SJCRH30 (cell line): Measurements from ENCODE around the gene ENTPD1. TPM values are rescaled to one million over a fixed set of nuclear protein-coding genes. Genes with fewer than 3 reads are reported as not detected.
"Not testable (repeated sequence)": the region's sequence is repeated elsewhere in the genome, so short reads cannot be mapped to it uniquely, and the experiment has no call there.

Source experiments
- DNase-seq, 2 experiments: peaks; one replicate each; pipeline ENCODE4 v3.0.0-alpha.2; 2015 to 2020
- H3K27ac ChIP-seq: fragments of 250-450 bp; sonication (Bioruptor Pico); 2 replicates; pipeline ENCODE4 v1.5.1; 2020; ENCODE audit warnings: mild to moderate bottlenecking, moderate library complexity
- H3K27me3 ChIP-seq: fragments of 250-450 bp; sonication (Bioruptor Pico); 2 replicates; pipeline ENCODE4 v1.5.1; 2020; ENCODE audit warnings: mild to moderate bottlenecking, moderate library complexity
- H3K36me3 ChIP-seq: fragments of 250-450 bp; sonication (Bioruptor Pico); 2 replicates; pipeline ENCODE4 v1.5.1; 2020; ENCODE audit warnings: mild to moderate bottlenecking, moderate library complexity
- H3K4me1 ChIP-seq: fragments of 250-450 bp; sonication (Bioruptor Pico); 2 replicates; pipeline ENCODE4 v1.5.1; 2020; ENCODE audit warnings: mild to moderate bottlenecking, moderate library complexity
- H3K4me3 ChIP-seq: fragments of 250-450 bp; sonication (Bioruptor Pico); 2 replicates; pipeline ENCODE4 v1.5.1; 2020; ENCODE audit warnings: mild to moderate bottlenecking, moderate library complexity
- H3K9me3 ChIP-seq: fragments of 250-450 bp; sonication (Bioruptor Pico); replicated peaks from 2 replicates; pipeline ENCODE4 v1.5.1; 2020; ENCODE audit warnings: mild to moderate bottlenecking, moderate library complexity
- total RNA-seq: library from RNA; depleted of rRNA; stranded (reverse); fragments of >200 nt; shearing (Covaris generic); gene quantifications from 2 replicates; pipeline ENCODE4 v1.2.3, GENCODE V29; 2014

ENTPD1 gene
- total RNA-seq, 1 experiment from 2014 or later: 0.30 TPM

DNA sequence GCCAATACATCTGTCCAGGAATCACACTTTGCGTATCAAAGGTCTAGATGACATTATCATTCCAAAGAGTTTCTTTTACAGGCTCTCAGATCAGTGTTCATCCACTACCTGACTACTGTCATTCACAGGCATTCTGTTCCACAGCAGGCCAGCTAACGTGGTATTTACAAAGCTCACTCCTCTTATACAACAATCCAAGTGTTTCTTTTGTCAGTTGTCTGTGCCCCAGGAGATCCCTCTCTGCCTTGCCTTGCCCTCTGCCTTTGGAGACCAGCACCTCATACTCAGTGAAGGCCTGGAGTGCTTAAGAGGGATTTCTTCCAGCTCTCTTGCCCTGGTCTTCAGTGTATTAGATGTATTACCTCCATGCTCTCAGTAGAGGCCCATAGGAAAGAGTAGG lies 117.2 kb downstream of the ENTPD1 start:
- Histone ChIP-seq H3K36me3 (0 out of 2 replicates have a peak, but pooled peaks cover 3% of the 10 kb centered on the region), H3K4me1 (no peaks in the 10 kb centered on the region), H3K4me3 (no peak overlapping the region), H3K9me3 (no peaks in the 10 kb centered on the region), H3K27ac (no peak overlapping the region), H3K27me3 (no peaks in the 10 kb centered on the region)
- DNase-seq: no peak

DNA sequence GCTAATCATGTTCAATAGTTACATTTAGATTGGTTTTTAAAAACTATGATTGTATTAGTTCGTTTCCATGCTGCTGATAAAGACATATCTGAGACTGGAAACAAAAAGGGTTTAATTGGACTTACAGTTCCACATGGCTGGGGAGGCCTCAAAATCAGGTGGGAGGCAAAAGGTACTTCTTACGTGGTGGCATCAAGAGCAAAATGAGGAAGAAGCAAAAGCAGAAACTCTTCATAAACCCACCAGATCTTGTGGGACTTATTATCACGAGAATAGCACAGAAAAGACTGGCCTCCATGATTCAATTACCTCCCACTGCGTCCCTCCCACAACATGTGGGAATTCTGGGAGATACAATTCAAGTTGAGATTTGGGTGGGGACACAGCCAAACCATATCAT lies 117.7 kb downstream of the ENTPD1 start:
- no peak overlapping the region for H3K4me3 ChIP-seq
- no peaks in the 10 kb centered on the region for H3K9me3 ChIP-seq
- H3K27me3 ChIP-seq: no peaks in the 10 kb centered on the region
- no peak overlapping the region for H3K27ac ChIP-seq
- H3K36me3 ChIP-seq: 0 out of 2 replicates have a peak, but pooled peaks cover 3% of the 10 kb centered on the region
- H3K4me1 ChIP-seq: no peaks in the 10 kb centered on the region
- no peak for DNase-seq

DNA sequence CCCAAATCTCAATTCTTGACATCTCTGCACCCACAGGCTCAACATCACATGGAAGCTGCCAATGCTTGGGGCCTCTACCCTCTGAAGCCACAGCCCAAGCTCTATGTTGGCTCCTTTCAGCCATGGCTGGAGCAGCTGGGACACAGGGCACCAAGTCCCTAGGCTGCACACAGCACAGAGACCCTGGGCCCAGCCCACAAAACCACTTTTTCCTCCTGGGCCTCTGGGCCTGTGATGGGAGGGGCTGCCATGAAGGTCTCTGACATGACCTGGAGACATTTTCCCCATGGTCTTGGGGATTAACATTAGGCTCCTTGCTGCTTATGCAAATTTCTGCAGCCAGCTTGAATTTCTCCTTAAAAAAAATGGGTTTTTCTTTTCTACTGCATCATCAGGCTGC lies 118.8 kb downstream of the ENTPD1 start:
- not testable (repeated sequence) for H3K27ac ChIP-seq

DNA sequence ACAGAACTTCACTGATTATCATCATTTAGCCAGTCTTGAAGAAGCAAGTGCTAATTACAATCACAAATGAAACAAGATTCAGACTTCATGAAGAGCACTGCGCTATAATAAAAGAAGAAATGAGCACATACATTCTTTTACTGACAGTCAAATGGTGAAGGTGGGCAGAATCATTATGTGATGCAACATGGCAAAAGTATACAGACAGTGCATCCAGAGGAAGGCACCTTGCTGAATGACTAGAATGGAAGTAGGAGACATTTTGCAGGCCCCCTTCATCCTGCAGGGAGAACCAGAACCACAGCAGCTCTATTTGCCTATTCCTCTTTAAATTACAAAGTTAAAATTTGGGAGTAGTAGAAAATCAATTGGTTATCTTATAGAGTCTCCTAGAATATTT lies 120.8 kb downstream of the ENTPD1 start:
- 0 out of 2 replicates have a peak, but pooled peaks cover 3% of the 10 kb centered on the region for H3K36me3 ChIP-seq
- no peak for DNase-seq
- H3K4me3 ChIP-seq: no peak overlapping the region
- H3K4me1 ChIP-seq: no peaks in the 10 kb centered on the region
- H3K9me3 ChIP-seq: no peaks in the 10 kb centered on the region
- no peak overlapping the region for H3K27ac ChIP-seq
- H3K27me3 ChIP-seq: no peaks in the 10 kb centered on the region

More for the DNA sequence above, 118.8 kb downstream of the ENTPD1 start:
- H3K4me1 ChIP-seq, H3K4me3 ChIP-seq, H3K27me3 ChIP-seq, H3K36me3 ChIP-seq, H3K9me3 ChIP-seq, DNase-seq: not testable (repeated sequence)

DNA sequence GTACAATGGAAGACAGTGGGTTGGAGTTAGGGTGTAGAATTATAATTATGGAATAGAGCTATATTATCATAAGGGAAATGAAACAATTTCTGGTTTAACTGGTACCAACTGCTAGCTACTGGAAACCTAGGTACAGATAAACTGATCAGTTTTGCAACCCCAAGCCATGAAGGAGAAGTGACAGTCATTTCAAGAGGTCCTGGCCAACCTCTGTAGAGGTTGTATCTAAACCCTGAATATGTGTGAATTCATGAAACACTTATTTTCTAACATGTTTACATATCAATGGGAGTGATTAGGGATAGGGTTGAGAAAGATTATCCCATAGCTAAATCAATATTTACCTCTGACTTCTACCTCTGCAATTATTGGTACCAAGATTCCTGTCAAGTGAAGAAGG lies 121.9 kb downstream of the ENTPD1 start:
- no peaks in the 10 kb centered on the region for H3K4me1 ChIP-seq
- DNase-seq: no peak
- no peaks in the 10 kb centered on the region for H3K27me3 ChIP-seq
- no peak overlapping the region for H3K27ac ChIP-seq
- H3K36me3 ChIP-seq: 0 out of 2 replicates have a peak, but pooled peaks cover 3% of the 10 kb centered on the region
- H3K4me3 ChIP-seq: no peak overlapping the region
- H3K9me3 ChIP-seq: no peaks in the 10 kb centered on the region

DNA sequence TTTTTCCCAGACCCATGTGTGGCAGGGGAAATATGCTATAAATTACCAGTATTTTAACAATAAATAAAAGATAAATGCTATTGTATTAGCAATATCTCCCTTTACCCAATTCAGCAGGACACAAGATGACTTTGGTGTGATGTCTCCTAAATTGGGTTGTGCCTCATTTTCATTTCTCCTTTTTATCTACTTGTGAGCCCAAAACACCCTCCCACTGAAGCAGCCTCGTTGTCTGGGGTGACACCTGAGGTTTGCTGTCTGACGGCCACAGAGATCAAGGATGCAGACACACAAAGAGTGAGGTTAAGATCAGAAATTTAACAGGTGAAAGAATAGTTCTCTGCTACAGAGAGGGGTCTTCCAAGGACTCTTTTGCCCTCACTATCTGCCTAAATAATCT lies 124.7 kb downstream of the ENTPD1 start:
- no peak overlapping the region for H3K27ac ChIP-seq
- H3K4me1 ChIP-seq: no peaks in the 10 kb centered on the region
- H3K4me3 ChIP-seq: no peak overlapping the region
- H3K27me3 ChIP-seq: no peaks in the 10 kb centered on the region
- DNase-seq: no peak
- no peaks in the 10 kb centered on the region for H3K9me3 ChIP-seq
- 0 out of 2 replicates have a peak, but pooled peaks cover 3% of the 10 kb centered on the region for H3K36me3 ChIP-seq

DNA sequence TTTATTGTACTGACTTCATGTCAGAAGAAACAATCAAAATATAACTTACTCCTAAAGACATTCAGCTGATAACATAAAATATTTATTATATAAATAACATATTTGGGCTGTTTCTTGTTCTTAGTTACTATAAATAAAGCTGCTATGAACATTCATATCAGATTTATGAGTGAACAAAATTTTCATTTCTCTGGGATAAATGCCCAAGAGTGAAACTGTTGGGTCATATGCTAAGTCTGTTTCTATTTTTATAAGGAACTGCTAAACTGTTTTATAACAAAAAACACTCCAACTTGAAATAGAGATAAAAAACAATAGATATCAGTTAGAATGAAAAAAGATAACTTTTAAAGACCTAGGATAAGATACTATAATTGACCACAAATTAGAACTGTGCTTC lies 125.4 kb downstream of the ENTPD1 start:
- Histone ChIP-seq H3K4me3 (no peak overlapping the region), H3K27me3 (no peaks in the 10 kb centered on the region), H3K36me3 (0 out of 2 replicates have a peak, but pooled peaks cover 2% of the 10 kb centered on the region), H3K4me1 (no peaks in the 10 kb centered on the region), H3K27ac (no peak overlapping the region), H3K9me3 (no peaks in the 10 kb centered on the region)
- no peak for DNase-seq

DNA sequence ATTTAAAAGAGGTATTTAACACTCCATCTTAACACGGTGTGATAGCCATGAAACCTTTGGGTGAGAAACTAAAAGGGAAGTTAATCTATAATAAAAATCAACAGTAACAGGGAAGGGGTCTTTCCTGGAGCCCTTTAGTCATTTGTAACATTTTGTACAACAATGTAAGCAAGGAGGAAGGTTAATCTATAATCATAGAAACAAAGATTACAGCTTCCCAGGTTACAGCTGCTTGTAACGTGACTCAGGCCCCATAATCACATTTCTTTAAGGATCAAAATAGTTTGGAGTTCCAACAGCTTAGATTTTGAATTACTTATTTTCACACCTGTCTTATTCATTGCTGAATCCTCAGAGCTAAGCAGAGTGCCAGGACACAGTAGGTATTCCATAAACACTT lies 133.9 kb downstream of the ENTPD1 start:
- no peak for DNase-seq
- H3K4me1 ChIP-seq: no peaks in the 10 kb centered on the region
- no peaks in the 10 kb centered on the region for H3K36me3 ChIP-seq
- no peak overlapping the region for H3K27ac ChIP-seq
- H3K4me3 ChIP-seq: no peak overlapping the region
- H3K27me3 ChIP-seq: no peaks in the 10 kb centered on the region
- no peaks in the 10 kb centered on the region for H3K9me3 ChIP-seq

DNA sequence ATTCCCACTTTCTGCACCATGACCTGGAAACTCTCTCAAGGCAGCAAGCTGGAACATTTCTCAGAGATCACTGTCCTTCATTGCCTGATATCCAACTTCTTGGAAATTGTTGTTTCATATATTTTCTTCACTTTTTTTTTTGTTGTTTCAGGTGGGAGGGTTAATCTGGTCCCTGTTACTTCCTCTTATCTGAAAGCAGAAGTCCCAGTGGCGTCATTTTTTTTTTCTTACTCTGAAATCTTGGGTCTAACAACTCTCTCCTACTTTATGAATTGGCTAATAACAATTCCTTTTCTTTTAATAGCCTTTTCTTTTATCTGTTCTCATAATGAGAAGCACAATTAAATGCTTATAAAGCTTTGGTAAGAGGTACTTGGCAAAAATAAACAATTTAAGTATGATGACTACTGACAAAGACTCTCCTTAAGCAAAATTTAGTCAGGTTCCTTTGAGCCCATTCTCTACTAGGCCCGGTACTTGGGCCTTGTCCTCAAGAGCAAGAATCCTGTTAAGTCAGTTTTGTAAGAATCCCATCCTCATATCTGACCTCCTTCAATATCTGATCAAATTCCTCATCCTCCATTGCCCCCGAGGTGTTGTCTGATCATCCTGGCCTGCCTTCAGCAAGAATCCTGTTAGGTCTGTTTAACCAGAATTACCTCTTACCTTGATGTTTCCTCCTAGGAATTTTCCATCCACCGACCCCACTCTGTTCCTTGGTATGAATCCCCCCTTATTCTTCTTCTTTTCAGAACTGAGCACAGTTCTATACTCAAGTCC lies 140.3 kb downstream of the ENTPD1 start:
- H3K4me1 ChIP-seq: no peaks in the 10 kb centered on the region
- no peaks in the 10 kb centered on the region for H3K9me3 ChIP-seq
- no peak for DNase-seq
- no peak overlapping the region for H3K27ac ChIP-seq
- no peak overlapping the region for H3K4me3 ChIP-seq
- H3K36me3 ChIP-seq: no peaks in the 10 kb centered on the region
- no peaks in the 10 kb centered on the region for H3K27me3 ChIP-seq

DNA sequence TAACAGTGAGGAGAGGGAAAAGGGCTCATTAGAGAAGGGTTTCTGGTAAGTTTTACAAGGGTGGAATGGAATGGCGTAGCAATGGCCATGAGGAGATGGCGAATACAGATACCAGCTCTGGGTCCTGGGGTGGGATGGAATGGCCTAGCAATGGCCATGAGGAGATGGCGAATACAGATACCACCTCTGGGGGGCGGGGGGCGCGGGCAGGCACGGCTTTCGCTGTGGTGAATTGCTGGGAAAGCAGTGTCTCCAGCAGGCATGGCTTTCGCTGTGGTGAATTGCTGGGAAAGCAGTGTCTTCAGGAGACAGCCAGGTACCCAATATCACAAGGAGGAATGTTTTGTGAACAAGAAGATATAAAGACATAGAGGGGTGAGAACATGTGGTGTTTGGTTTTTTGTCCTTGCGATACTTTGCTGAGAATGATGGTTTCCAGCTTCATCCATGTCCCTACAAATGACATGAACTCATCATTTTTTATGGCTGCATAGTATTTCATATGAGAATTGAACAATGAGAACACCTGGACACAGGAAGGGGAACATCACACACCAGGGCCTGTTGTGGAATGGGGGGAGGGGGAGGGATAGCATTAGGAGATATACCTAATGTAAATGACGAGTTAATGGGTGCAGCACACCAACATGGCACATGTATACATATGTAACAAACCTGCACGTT lies 150.1 kb downstream of the ENTPD1 start:
- H3K9me3 ChIP-seq, H3K27ac ChIP-seq, H3K4me3 ChIP-seq, H3K36me3 ChIP-seq, H3K4me1 ChIP-seq, H3K27me3 ChIP-seq, DNase-seq: not testable (repeated sequence)

DNA sequence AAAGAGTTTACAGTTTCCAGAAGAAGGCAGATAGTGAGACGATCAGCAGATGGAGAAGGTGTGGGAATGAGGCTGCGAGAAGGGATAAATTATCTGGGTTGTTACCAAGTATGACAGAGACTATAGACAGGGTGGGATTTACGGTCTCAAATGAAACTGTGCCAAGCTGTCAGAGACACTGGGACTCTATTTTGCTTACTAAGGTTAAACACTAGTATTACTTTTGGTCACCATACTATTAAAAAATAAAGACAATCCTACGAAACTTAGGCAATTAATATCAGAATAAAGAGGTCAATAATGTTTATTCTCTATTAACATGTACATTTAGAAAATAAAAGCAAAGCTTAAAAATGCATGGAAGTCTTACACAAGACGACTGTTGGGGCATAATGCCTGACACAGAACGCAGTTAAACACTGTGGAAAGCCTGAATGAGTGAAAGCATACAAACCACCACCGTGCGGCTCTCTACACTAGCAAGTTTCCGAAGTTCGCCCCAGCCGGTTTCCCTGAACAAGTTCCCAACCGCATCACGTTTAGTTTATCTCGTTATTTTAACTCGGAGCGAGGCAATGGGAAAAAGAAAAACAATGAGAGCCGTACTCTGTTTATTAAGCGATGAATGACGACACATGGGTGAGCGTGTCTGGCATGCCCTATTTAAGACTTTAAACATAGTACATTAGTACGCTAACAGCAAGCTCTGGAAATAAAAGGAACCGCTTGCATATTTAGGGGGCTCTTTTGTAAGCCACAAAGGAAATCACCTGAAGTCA lies 150.9 kb downstream of the ENTPD1 start:
- peak; percentile 38 to 52 for DNase-seq
- peak overlapping the region; percentile 57 for H3K27ac ChIP-seq
- H3K27me3 ChIP-seq: no peaks in the 10 kb centered on the region

DNA sequence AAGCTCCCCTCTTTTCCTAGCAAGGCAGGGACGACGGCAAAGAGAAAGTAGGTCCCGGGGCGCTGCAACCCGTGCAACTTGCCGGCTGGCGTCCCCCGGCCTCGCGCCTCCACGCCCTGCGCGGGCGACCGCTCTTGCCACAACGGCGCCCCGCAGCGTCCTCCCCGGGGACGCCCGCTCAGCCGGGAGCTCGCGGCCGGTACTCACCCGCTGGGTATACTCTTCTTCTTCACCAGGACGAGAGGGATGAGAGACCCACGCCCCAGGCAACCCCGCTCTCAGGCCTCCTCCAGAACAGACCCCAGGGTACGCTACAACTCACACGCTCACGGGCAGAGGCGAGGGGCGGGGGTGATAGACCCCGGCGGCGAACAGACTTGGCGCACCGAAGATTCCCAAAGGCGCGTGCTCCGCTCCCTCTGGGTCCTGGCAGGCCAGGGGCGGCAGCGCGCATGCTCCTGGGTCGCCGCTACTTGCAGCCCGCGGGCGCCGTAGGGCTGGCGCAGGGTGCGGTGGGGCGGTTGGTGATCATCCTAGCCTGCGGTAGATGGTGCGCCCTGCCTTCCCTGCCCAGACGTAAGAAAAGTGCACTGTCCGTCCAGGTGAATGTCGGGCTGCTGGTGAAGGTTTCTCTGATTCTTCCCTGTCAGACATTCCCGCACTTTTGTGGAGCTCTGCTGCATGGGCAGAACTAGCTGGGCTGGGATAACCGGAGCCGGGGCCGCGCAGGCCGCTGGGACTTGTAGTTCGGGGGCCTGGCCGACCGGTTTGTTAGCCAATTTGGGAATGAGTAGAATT lies 151.7 kb downstream of the ENTPD1 start, which contains the start of gene CC2D2B:
Gene CC2D2B (plus strand): TSS at position 520 of the 798 bp plus-strand sequence. CDS start 3,349 bp downstream, outside the sequence.
- H3K27me3 ChIP-seq: no peaks in the 10 kb centered on the region
- peak within 1 kb of the TSS; percentile 57 for H3K27ac ChIP-seq
- peak within 1 kb of the TSS; percentile 66 for H3K4me3 ChIP-seq

More for the DNA sequence above, 150.9 kb downstream of the ENTPD1 start:
- Histone ChIP-seq H3K4me1 (no peaks in the 10 kb centered on the region), H3K9me3 (no peaks in the 10 kb centered on the region), H3K4me3 (peak overlapping the region; percentile 66), H3K36me3 (no peaks in the 10 kb centered on the region)

DNA sequence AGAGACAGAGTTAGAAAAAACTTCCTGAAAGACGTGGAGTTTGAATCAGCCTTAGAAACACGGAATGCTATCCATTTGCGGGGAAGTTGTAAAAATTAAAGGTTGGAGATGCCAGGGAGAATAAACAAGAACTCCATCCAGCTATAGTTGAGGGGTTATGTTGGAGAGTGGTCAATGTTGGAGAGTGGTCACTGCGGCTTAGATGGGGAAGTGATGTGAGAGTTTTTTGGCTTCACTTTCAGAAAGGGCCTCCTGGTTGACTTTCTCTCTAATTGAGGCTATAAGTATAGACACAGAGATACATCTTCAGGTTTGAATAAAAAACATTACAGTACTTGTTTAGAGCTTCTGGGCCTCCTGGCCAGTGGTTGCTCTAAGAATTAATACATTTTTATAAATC lies 152.5 kb downstream of the ENTPD1 start:
- Histone ChIP-seq H3K36me3 (no peaks in the 10 kb centered on the region), H3K9me3 (no peaks in the 10 kb centered on the region), H3K4me1 (no peaks in the 10 kb centered on the region), H3K4me3 (peak overlapping the region; percentile 66), H3K27me3 (no peaks in the 10 kb centered on the region), H3K27ac (no peak overlapping the region)
- no peak for DNase-seq

More for the DNA sequence above, 151.7 kb downstream of the ENTPD1 start, which contains the start of gene CC2D2B:
- Histone ChIP-seq H3K4me1 (no peaks in the 10 kb centered on the region), H3K9me3 (no peaks in the 10 kb centered on the region), H3K36me3 (no peaks in the 10 kb centered on the region)
- peak; percentile 77 to 82 for DNase-seq

DNA sequence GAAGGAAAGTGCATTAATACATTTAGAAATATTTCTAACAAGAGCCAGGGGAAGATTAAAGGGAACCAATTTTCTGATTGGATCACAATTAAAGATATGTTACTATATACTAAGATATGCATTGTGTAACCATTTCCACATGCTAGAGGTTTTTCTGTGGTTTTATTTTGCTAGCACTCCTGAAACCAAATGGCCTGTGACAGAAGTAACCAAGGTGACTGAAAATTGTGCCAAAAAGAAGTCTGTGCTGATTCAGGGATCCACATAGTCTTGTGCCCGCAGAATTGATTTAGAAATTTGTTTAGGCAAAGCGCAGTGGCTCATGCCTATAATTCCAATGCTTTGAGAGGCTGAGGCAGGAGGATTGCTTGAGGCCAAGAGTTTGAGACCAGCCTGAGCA lies 153.6 kb downstream of the ENTPD1 start:
- H3K27me3 ChIP-seq: no peaks in the 10 kb centered on the region
- H3K27ac ChIP-seq: no peak overlapping the region
- no peak overlapping the region for H3K4me3 ChIP-seq
- H3K4me1 ChIP-seq: no peaks in the 10 kb centered on the region
- DNase-seq: no peak
- no peaks in the 10 kb centered on the region for H3K9me3 ChIP-seq
- no peaks in the 10 kb centered on the region for H3K36me3 ChIP-seq
